H9 (cell line): Measurements from ENCODE around the gene HCN1. TPM values are rescaled to one million over a fixed set of nuclear protein-coding genes. Genes with fewer than 3 reads are reported as not detected.

Experiments used
- DNase-seq: peaks from one replicate; pipeline ENCODE4 v3.0.0-alpha.2; 2017
- H2AFZ ChIP-seq: one replicate; pipeline ENCODE4 v1.6.1; 2013; ENCODE audit warnings: mild to moderate bottlenecking, low read length, control low read depth, moderate library complexity
- H2AK5ac ChIP-seq: 2 replicates; pipeline ENCODE4 v1.6.1; 2013; ENCODE audit warnings: low read length, control low read depth, mixed read lengths; ENCODE audit not compliant: insufficient read length
- H2BK120ac ChIP-seq: one replicate; pipeline ENCODE4 v1.6.1; 2013; ENCODE audit warnings: low read depth, mild to moderate bottlenecking, low read length, control low read depth, inconsistent platforms; ENCODE audit not compliant: poor library complexity, severe bottlenecking
- H2BK12ac ChIP-seq: 2 replicates; pipeline ENCODE4 v1.6.1; 2013; ENCODE audit warnings: low read length, control low read depth, mixed read lengths, low read depth; ENCODE audit not compliant: insufficient read length
- H2BK15ac ChIP-seq: 2 replicates; pipeline ENCODE4 v1.6.1; 2013; ENCODE audit warnings: low read depth, low read length, control low read depth
- H2BK20ac ChIP-seq: one replicate; pipeline ENCODE4 v1.6.1; 2013; ENCODE audit warnings: low read depth, mild to moderate bottlenecking, low read length, control low read depth, inconsistent platforms; ENCODE audit not compliant: poor library complexity, severe bottlenecking
- H2BK5ac ChIP-seq: 2 replicates; pipeline ENCODE4 v1.6.1; 2013; ENCODE audit warnings: low read length, control low read depth, mixed read lengths; ENCODE audit not compliant: insufficient read length
- H3K14ac ChIP-seq: 2 replicates; pipeline ENCODE4 v1.6.1; 2013; ENCODE audit warnings: low read length, control low read depth; ENCODE audit not compliant: insufficient read depth
- H3K18ac ChIP-seq: 2 replicates; pipeline ENCODE4 v1.6.1; 2013; ENCODE audit warnings: low read depth, mild to moderate bottlenecking, mixed read lengths, low read length, control low read depth; ENCODE audit not compliant: insufficient read length
- H3K23ac ChIP-seq: 2 replicates; pipeline ENCODE4 v1.6.1; 2013; ENCODE audit warnings: low read length, control low read depth, mixed read lengths, low read depth; ENCODE audit not compliant: insufficient read length
- H3K23me2 ChIP-seq: 2 replicates; pipeline ENCODE4 v1.6.1; 2013; ENCODE audit warnings: low read depth, mild to moderate bottlenecking, mixed read lengths, low read length, control low read depth; ENCODE audit not compliant: insufficient read length, poor library complexity, severe bottlenecking
- H3K27ac ChIP-seq: 2 replicates; pipeline ENCODE4 v1.5.1; 2013; ENCODE audit warnings: low read length, control low read depth, mixed read lengths, low read depth; ENCODE audit not compliant: insufficient read length
- H3K27me3 ChIP-seq: 2 replicates; pipeline ENCODE4 v1.6.1; 2013; ENCODE audit warnings: low read length, control low read depth, inconsistent platforms; ENCODE audit not compliant: insufficient read depth
- H3K4ac ChIP-seq: 2 replicates; pipeline ENCODE4 v1.6.1; 2013; ENCODE audit warnings: low read depth, mild to moderate bottlenecking, control low read depth, inconsistent platforms, low read length, moderate library complexity
- H3K4me1 ChIP-seq: 2 replicates; pipeline ENCODE4 v1.6.1; 2013; ENCODE audit warnings: low read length, control low read depth, inconsistent platforms; ENCODE audit not compliant: insufficient read depth
- H3K4me2 ChIP-seq: 2 replicates; pipeline ENCODE4 v1.6.1; 2013; ENCODE audit warnings: low read length, control low read depth, mixed read lengths; ENCODE audit not compliant: insufficient read length, insufficient read depth
- H3K56ac ChIP-seq: 2 replicates; pipeline ENCODE4 v1.6.1; 2013; ENCODE audit warnings: low read depth, mild to moderate bottlenecking, mixed read lengths, low read length, control low read depth; ENCODE audit not compliant: insufficient read length
- H3K79me1 ChIP-seq: 2 replicates; pipeline ENCODE4 v1.6.1; 2013; ENCODE audit warnings: low read depth, mild to moderate bottlenecking, moderate library complexity, low read length, control low read depth, inconsistent platforms; ENCODE audit not compliant: insufficient read depth, poor library complexity, severe bottlenecking
- H3K79me2 ChIP-seq: 2 replicates; pipeline ENCODE4 v1.6.1; 2013; ENCODE audit warnings: low read length, control low read depth, inconsistent platforms; ENCODE audit not compliant: insufficient read depth
- H3K9ac ChIP-seq: 2 replicates; pipeline ENCODE4 v1.6.1; 2013; ENCODE audit warnings: low read length, control low read depth, mixed read lengths; ENCODE audit not compliant: insufficient read length; ENCODE audit errors: extremely low read depth
- H3K9me3 ChIP-seq: one replicate; pipeline ENCODE4 v1.6.1; 2013; ENCODE audit warnings: low read depth, low read length, inconsistent platforms; ENCODE audit not compliant: control insufficient read depth
- H3T11ph ChIP-seq: one replicate; pipeline ENCODE4 v1.6.1; 2013; ENCODE audit warnings: mild to moderate bottlenecking, low read length, control low read depth, inconsistent platforms
- H4K20me1 ChIP-seq: one replicate; pipeline ENCODE4 v1.6.1; 2013; ENCODE audit not compliant: control insufficient read depth, insufficient read length, insufficient read depth
- H4K5ac ChIP-seq: 2 replicates; pipeline ENCODE4 v1.6.1; 2013; ENCODE audit warnings: low read depth, mild to moderate bottlenecking, mixed read lengths, low read length, control low read depth; ENCODE audit not compliant: insufficient read length
- H4K8ac ChIP-seq: replicated peaks from 2 replicates; pipeline ENCODE4 v1.6.1; 2013; ENCODE audit warnings: low read length, control low read depth, mixed read lengths, low read depth; ENCODE audit not compliant: insufficient read length
- H4K91ac ChIP-seq: 2 replicates; pipeline ENCODE4 v1.6.1; 2013; ENCODE audit warnings: low read depth, mild to moderate bottlenecking, moderate library complexity, mixed read lengths, low read length, control low read depth; ENCODE audit not compliant: insufficient read length
- H3K27ac Mint-ChIP-seq, 3 experiments: 2 replicates in 2 of 3; 3 replicates in 1 of 3; pipeline ENCODE4 v1.8.0; 2020 to 2021; ENCODE audit warnings: mixed read lengths in 3 of 3, mild to moderate bottlenecking in 1 of 3, moderate library complexity in 1 of 3
- H3K27me3 Mint-ChIP-seq: 2 replicates; pipeline ENCODE4 v1.8.0; 2021; ENCODE audit warnings: low read depth, mild to moderate bottlenecking, moderate library complexity, mixed read lengths
- H3K36me3 Mint-ChIP-seq, 3 experiments: 2 replicates in 2 of 3; 3 replicates in 1 of 3; pipeline ENCODE4 v1.8.0; 2020 to 2021; ENCODE audit warnings: low read depth in 3 of 3, mixed read lengths in 3 of 3; ENCODE audit not compliant: insufficient read depth in 1 of 3
- H3K4me1 Mint-ChIP-seq, 2 experiments: 2 replicates each; pipeline ENCODE4 v1.8.0; 2020; ENCODE audit warnings: mixed read lengths in 2 of 2
- H3K4me3 Mint-ChIP-seq, 2 experiments: 2 replicates in 1 of 2; 3 replicates in 1 of 2; pipeline ENCODE4 v1.8.0; 2020 to 2021; ENCODE audit warnings: mild to moderate bottlenecking in 2 of 2, mixed read lengths in 2 of 2, moderate library complexity in 1 of 2
- H3K9me3 Mint-ChIP-seq, 2 experiments: 2 replicates in 1 of 2; 3 replicates in 1 of 2; pipeline ENCODE4 v1.8.0; 2020; ENCODE audit warnings: mild to moderate bottlenecking in 2 of 2, mixed read lengths in 2 of 2, moderate library complexity in 1 of 2
- WGBS: extraction: QIAGEN DNeasy Blood & Tissue Kit; methylation state at CpG from one replicate; pipeline ENCODE4 v1.1.7; 2013; ENCODE audit warnings: missing lambda C conversion rate, low lambda C conversion rate, mixed read lengths; ENCODE audit not compliant: insufficient read length; ENCODE audit errors: extremely low coverage; 5-methylcytosine and 5-hydroxymethylcytosine counted together
- total RNA-seq: library from RNA; stranded (reverse); gene quantifications from 2 replicates; pipeline ENCODE4 v1.2.1, GENCODE V29; 2021
- TF ChIP-seq, protein P1 (sequence below): fragments of 200-600 bp; sonication (generic); conservative IDR thresholded peaks from 3 replicates; pipeline ENCODE4 v1.8.0; 2021; ENCODE audit warnings: antibody characterized with exemption, mild to moderate bottlenecking

Gene HCN1
- total RNA-seq, 1 experiment from 2014 or later, result 4.6 TPM

DNA sequence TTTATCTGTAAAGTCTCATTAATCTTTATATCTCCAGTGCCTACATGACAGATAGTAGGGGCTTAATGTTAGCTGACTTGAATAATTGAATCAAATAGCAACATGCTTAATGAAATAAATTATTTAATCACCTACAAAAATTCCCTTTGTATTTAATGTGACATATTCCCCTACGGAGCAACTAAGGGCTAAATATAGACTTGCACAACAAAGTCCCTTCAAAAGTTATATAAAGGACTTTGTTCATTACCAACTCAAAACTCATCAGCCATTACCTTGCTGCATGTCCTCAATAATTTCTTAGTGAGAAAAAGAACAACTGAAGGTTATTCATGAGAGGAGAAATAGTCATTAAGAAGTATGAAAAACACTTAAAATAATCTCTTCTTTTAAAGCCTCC lies 424.6 kb downstream of the HCN1 start:
- H3K27ac Mint-ChIP-seq, result no peak overlapping the region
- no peak overlapping the region for H2AK5ac ChIP-seq
- no peak overlapping the region for H2BK12ac ChIP-seq
- DNase-seq, result no peak
- H3K14ac ChIP-seq, result no peak overlapping the region
- H3K9me3 Mint-ChIP-seq, result no peaks in the 10 kb centered on the region; a peak in 1 of 5 replicates
- H3K27me3 ChIP-seq, result no peaks in the 10 kb centered on the region
- TF ChIP-seq, protein P1, sequence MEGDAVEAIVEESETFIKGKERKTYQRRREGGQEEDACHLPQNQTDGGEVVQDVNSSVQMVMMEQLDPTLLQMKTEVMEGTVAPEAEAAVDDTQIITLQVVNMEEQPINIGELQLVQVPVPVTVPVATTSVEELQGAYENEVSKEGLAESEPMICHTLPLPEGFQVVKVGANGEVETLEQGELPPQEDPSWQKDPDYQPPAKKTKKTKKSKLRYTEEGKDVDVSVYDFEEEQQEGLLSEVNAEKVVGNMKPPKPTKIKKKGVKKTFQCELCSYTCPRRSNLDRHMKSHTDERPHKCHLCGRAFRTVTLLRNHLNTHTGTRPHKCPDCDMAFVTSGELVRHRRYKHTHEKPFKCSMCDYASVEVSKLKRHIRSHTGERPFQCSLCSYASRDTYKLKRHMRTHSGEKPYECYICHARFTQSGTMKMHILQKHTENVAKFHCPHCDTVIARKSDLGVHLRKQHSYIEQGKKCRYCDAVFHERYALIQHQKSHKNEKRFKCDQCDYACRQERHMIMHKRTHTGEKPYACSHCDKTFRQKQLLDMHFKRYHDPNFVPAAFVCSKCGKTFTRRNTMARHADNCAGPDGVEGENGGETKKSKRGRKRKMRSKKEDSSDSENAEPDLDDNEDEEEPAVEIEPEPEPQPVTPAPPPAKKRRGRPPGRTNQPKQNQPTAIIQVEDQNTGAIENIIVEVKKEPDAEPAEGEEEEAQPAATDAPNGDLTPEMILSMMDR, result no peak
- H2BK120ac ChIP-seq, result no peak overlapping the region
- H2BK5ac ChIP-seq, result no peak overlapping the region
- H2BK20ac ChIP-seq, result no peak overlapping the region
- H3T11ph ChIP-seq, result no peak overlapping the region
- H3K27ac ChIP-seq, result no peak overlapping the region
- no peak overlapping the region for H4K8ac ChIP-seq
- H3K4me3 Mint-ChIP-seq, result no peak overlapping the region
- H3K4me2 ChIP-seq, result no peak overlapping the region
- H4K5ac ChIP-seq, result no peak overlapping the region
- no peak overlapping the region for H2BK15ac ChIP-seq
- H3K4me1 Mint-ChIP-seq, result peaks cover 0 to 5% of the 10 kb centered on the region in 2 experiments; a peak in 1 of 4 replicates
- H3K9me3 ChIP-seq, result no peaks in the 10 kb centered on the region
- H3K23ac ChIP-seq, result no peak overlapping the region
- WGBS, result no CpG with 5 or more reads among the region's 1 CpG
- no peaks in the 10 kb centered on the region for H4K20me1 ChIP-seq
- H4K91ac ChIP-seq, result no peak overlapping the region
- H3K23me2 ChIP-seq, result no peaks in the 10 kb centered on the region
- no peak overlapping the region for H3K9ac ChIP-seq
- no peak overlapping the region for H3K18ac ChIP-seq
- H3K56ac ChIP-seq, result no peak overlapping the region
- no peak overlapping the region for H3K4ac ChIP-seq
- no peaks in the 10 kb centered on the region for H3K27me3 Mint-ChIP-seq
- no peak overlapping the region for H2AFZ ChIP-seq
- H3K36me3 Mint-ChIP-seq, result peaks cover 0 to 2% (median 0%) of the 10 kb centered on the region in 3 experiments; a peak in 3 of 7 replicates
- no peaks in the 10 kb centered on the region for H3K79me1 ChIP-seq
- no peaks in the 10 kb centered on the region for H3K4me1 ChIP-seq
- H3K79me2 ChIP-seq, result no peaks in the 10 kb centered on the region
